K562 (cell line): ENCODE data around the gene LRRC70. TPM values are rescaled to one million over a fixed set of nuclear protein-coding genes. Genes with fewer than 3 reads are reported as not detected.

ENCODE experiments used
- ATAC-seq: fragments of 200-7000 bp; cut with Tn5 transposase; 3 replicates; pipeline ENCODE4 v1.9.1; 2020; ENCODE audit warnings: moderate library complexity
- BruUV-seq: library from RNA; stranded (reverse); fragments of 400-500 nt; replicated peaks from 2 replicates; lab custom pipeline; 2021; lab: Mats Ljungman, UMichigan
- CTCF ChIA-PET: fragments of 300-600 bp; formaldehyde crosslinking; extraction: SDS; loops from one replicate; lab custom pipeline; 2021; ENCODE audit warnings: low intra/inter-chr PET ratio; lab: Yijun Ruan, JAX
- POLR2A ChIA-PET: fragments of 300-600, 350-650 bp; sonication (Branson Sonifier 250); formaldehyde crosslinking; extraction: SDS; loops from one replicate; lab custom pipeline; 2021; ENCODE audit warnings: antibody characterized with exemption, inconsistent platforms; lab: Yijun Ruan, JAX
- DNase-seq, 4 experiments: peaks; one replicate each; pipeline versions ENCODE4 v3.0.0 to v3.0.0-alpha.2; 2011 to 2018; ENCODE audit warnings: low spot score in 3 of 4, mixed read lengths in 3 of 4; ENCODE audit errors: extremely low read depth in 1 of 4
- FAIRE-seq: peaks from 2 replicates; lab custom pipeline; 2011; peaks lifted over from hg19 to GRCh38; lab: Jason Lieb, UNC
- H2AFZ ChIP-seq: 2 replicates; pipeline ENCODE4 v1.6.0; 2011; ENCODE audit warnings: low read depth, low read length, control low read depth, inconsistent platforms
- H3K27ac ChIP-seq: fragments of 200-600 bp; 3 replicates; pipeline ENCODE4 v1.8.0; 2011; ENCODE audit warnings: low read depth, mild to moderate bottlenecking, control low read depth, inconsistent platforms, low read length, moderate library complexity, mixed read lengths; ENCODE audit errors: extremely low read depth
- H3K27me3 ChIP-seq, 2 experiments: fragments of 300-600 bp in 1 of 2; 2 replicates in 1 of 2; 3 replicates in 1 of 2; pipeline versions ENCODE4 v1.6.0 to v1.8.0; 2011; ENCODE audit warnings: inconsistent platforms in 2 of 2, low read length in 2 of 2, mild to moderate bottlenecking in 1 of 2, mixed read lengths in 1 of 2, moderate library complexity in 1 of 2; ENCODE audit not compliant: control insufficient read depth in 2 of 2, insufficient read depth in 2 of 2
- H3K36me3 ChIP-seq: fragments of 300-600 bp; 3 replicates; pipeline ENCODE4 v1.8.0; 2011; ENCODE audit warnings: mild to moderate bottlenecking, low read length, inconsistent platforms; ENCODE audit not compliant: control insufficient read depth, insufficient read depth
- H3K4me1 ChIP-seq, 2 experiments: fragments of 200-600 bp in 1 of 2; replicated peaks in 1 of 2; 2 replicates in 1 of 2; 3 replicates in 1 of 2; pipeline versions ENCODE4 v1.5.1 to v1.8.0; 2011; ENCODE audit warnings: inconsistent platforms in 2 of 2, low read length in 2 of 2, mild to moderate bottlenecking in 1 of 2, mixed read lengths in 1 of 2, moderate library complexity in 1 of 2; ENCODE audit not compliant: control insufficient read depth in 2 of 2, insufficient read depth in 2 of 2
- H3K4me2 ChIP-seq: 2 replicates; pipeline ENCODE4 v1.6.1; 2011; ENCODE audit warnings: low read length, control low read depth, inconsistent platforms, mixed read lengths; ENCODE audit not compliant: insufficient read depth
- H3K4me3 ChIP-seq: fragments of 200-600 bp; sonication (generic), shearing (Covaris generic); 2 replicates; pipeline ENCODE4 v1.5.1; 2016; ENCODE audit warnings: control low read depth, inconsistent platforms
- H3K79me2 ChIP-seq: fragments of 200-600 bp; 3 replicates; pipeline ENCODE4 v1.8.0; 2011; ENCODE audit warnings: low read length, inconsistent platforms; ENCODE audit not compliant: control insufficient read depth, insufficient read depth
- H3K9ac ChIP-seq, 2 experiments: 2 replicates each; pipeline versions ENCODE4 v1.6.0 to v1.6.1; 2011; ENCODE audit warnings: low read depth in 2 of 2, low read length in 2 of 2, control low read depth in 1 of 2, inconsistent platforms in 1 of 2, mild to moderate bottlenecking in 1 of 2, mixed read lengths in 1 of 2; ENCODE audit not compliant: insufficient read depth in 1 of 2
- H3K9me1 ChIP-seq: one replicate; pipeline ENCODE4 v1.6.0; 2011; ENCODE audit warnings: inconsistent platforms, mild to moderate bottlenecking, low read length, moderate library complexity; ENCODE audit not compliant: control insufficient read depth, insufficient read depth
- H3K9me3 ChIP-seq: replicated peaks from 2 replicates; pipeline ENCODE4 v1.5.1; 2011; ENCODE audit warnings: low read depth, low read length, inconsistent platforms; ENCODE audit not compliant: control insufficient read depth, insufficient read depth
- H4K20me1 ChIP-seq: replicated peaks from 2 replicates; pipeline ENCODE4 v1.6.1; 2011; ENCODE audit warnings: low read length, inconsistent platforms, mixed read lengths; ENCODE audit not compliant: control insufficient read depth, insufficient read depth
- ARID1B ChIP-seq: fragments of 450-650 bp; IDR thresholded peaks from 2 replicates; pipeline ENCODE4 v1.6.1; 2016; ENCODE audit warnings: antibody characterized with exemption, mild to moderate bottlenecking, inconsistent platforms
- BRF1 ChIP-seq: IDR thresholded peaks from 3 replicates; pipeline ENCODE4 v1.6.1; 2011; ENCODE audit warnings: borderline replicate concordance, mild to moderate bottlenecking; ENCODE audit not compliant: insufficient read length; ENCODE audit errors: extremely low read depth
- BRF2 ChIP-seq: IDR thresholded peaks from 3 replicates; pipeline ENCODE4 v1.6.1; 2011; ENCODE audit warnings: borderline replicate concordance, mild to moderate bottlenecking; ENCODE audit not compliant: insufficient read length, insufficient read depth
- CEBPB ChIP-seq: fragments of 450-650 bp; IDR thresholded peaks from 2 replicates; pipeline ENCODE4 v1.6.1; 2016; ENCODE audit warnings: missing genetic modification characterization, missing compliant biosample characterization
- GTF2E2 ChIP-seq: fragments of 200-800 bp; sonication (Bioruptor generic); IDR thresholded peaks from 2 replicates; pipeline ENCODE4 v1.6.1; 2016; ENCODE audit warnings: missing genetic modification characterization, missing compliant biosample characterization
- JUND ChIP-seq, 2 experiments: IDR thresholded peaks; 2 replicates in 1 of 2; 3 replicates in 1 of 2; pipeline ENCODE4 v1.6.1; 2011; ENCODE audit warnings: borderline replicate concordance in 2 of 2, low read depth in 2 of 2, low read length in 2 of 2, improper control_type of control experiment in 1 of 2, missing biosample characterization in 1 of 2, missing genetic modification characterization in 1 of 2, missing genetic modification reagents in 1 of 2
- KHSRP ChIP-seq: fragments of 450-650 bp; IDR thresholded peaks from 2 replicates; pipeline ENCODE4 v1.6.1; 2017
- MCM2 ChIP-seq: fragments of 450-650 bp; IDR thresholded peaks from 2 replicates; pipeline ENCODE4 v1.6.1; 2017; ENCODE audit warnings: low read depth, mild to moderate bottlenecking
- PATZ1 ChIP-seq: fragments of 250-450 bp; sonication (Bioruptor Pico); IDR thresholded peaks from 2 replicates; pipeline ENCODE4 v1.5.0; 2020; ENCODE audit warnings: mild to moderate bottlenecking, borderline replicate concordance
- PHF20 ChIP-seq: fragments of 450-650 bp; IDR thresholded peaks from 2 replicates; pipeline ENCODE4 v1.6.1; 2018; ENCODE audit not compliant: partially characterized antibody
- POLR2A ChIP-seq: fragments of 450-650 bp; conservative IDR thresholded peaks from 2 replicates; pipeline ENCODE4 v1.6.1; 2016
- PURB ChIP-seq: sonication (generic); formaldehyde crosslinking; IDR thresholded peaks from 2 replicates; pipeline ENCODE4 v1.9.0; 2021; ENCODE audit warnings: low read depth, mild to moderate bottlenecking, missing genetic modification reagents
- RNF2 ChIP-seq: sonication (generic); IDR thresholded peaks from 2 replicates; pipeline ENCODE4 v1.6.1; 2016
- SNAPC5 ChIP-seq: fragments of 250-450 bp; sonication (Bioruptor Pico); IDR thresholded peaks from 2 replicates; pipeline ENCODE4 v1.8.0; 2021; ENCODE audit warnings: moderate library complexity, mild to moderate bottlenecking, inconsistent platforms
- USF2 ChIP-seq: sonication (generic); formaldehyde crosslinking; IDR thresholded peaks from 2 replicates; pipeline ENCODE4 v1.5.0; 2020; ENCODE audit warnings: missing genetic modification reagents
- YBX1 ChIP-seq: fragments of 450-650 bp; IDR thresholded peaks from 2 replicates; pipeline ENCODE4 v1.7.1; 2016; ENCODE audit warnings: mild to moderate bottlenecking
- ZKSCAN1 ChIP-seq: fragments of 150-350 bp; IDR thresholded peaks from 2 replicates; pipeline ENCODE4 v1.6.1; 2016; ENCODE audit warnings: low read depth, low read length
- ZNF311 ChIP-seq: fragments of 250-450 bp; sonication (Bioruptor Pico); IDR thresholded peaks from 2 replicates; pipeline ENCODE4 v1.4.0; 2020; ENCODE audit warnings: mild to moderate bottlenecking, moderate library complexity
- ZNF655 ChIP-seq: fragments of 250-450 bp; sonication (Bioruptor Pico); IDR thresholded peaks from 2 replicates; pipeline ENCODE4 v1.5.0; 2021
- WGBS: fragments of 100-300 bp; shearing (Covaris generic); methylation state at CpG from one replicate; pipeline ENCODE4 v1.1.6; 2016; ENCODE audit warnings: low coverage, mixed read lengths; ENCODE audit not compliant: insufficient coverage; ENCODE audit errors: missing lambda C conversion rate; 5-methylcytosine and 5-hydroxymethylcytosine counted together
- in situ Hi-C: fragments of 300-500 bp; cut with MboI; formaldehyde crosslinking; loops from 4 replicates; pipeline ENCODE4 v1.15.0; 2018; ENCODE audit warnings: inconsistent platforms, mixed read lengths
- intact Hi-C: fragments of 100-400 bp; cut with micrococcal nuclease; formaldehyde crosslinking; loops from 2 replicates; pipeline ENCODE4 v1.14.2; 2022
- polyA plus RNA-seq, 8 experiments: library from polyadenylated mRNA; depleted of rRNA in 4 of 8; stranded (reverse) in 5 of 8; unstranded in 3 of 8; fragments of >200 nt; fragmentation: Nextera tagmentation in 2 of 8; fragmentation: Illumina TruSeq in 1 of 8; extraction: Ambion mirVana in 2 of 8; extraction: Trizol in 1 of 8; gene quantifications; 2 replicates each; pipeline versions ENCODE4 v1.2.1 to v1.2.3, GENCODE V29; 2011 to 2014; ENCODE audit warnings: inconsistent platforms in 1 of 8, missing spikeins in 1 of 8
- total RNA-seq, 7 experiments: library from RNA; depleted of rRNA in 6 of 7; stranded (reverse); fragments of >200 nt in 6 of 7; fragmentation: Illumina TruSeq in 2 of 7; extraction: Trizol in 2 of 7; gene quantifications; 2 replicates each; pipeline versions ENCODE4 v1.2.1 to v1.2.3, GENCODE V29; 2011 to 2021; ENCODE audit warnings: low replicate concordance in 1 of 7

LRRC70 gene
- total and polyA plus RNA-seq, 9 of the 15 experiments (the other 6 are each of a cell fraction or from before 2014, with no cell fraction given): 0.21 to 2.1 (median 0.73) TPM

- TF ChIP-seq ZNF655: no peak
- TF ChIP-seq RNF2: no peak
- TF ChIP-seq BRF2: no peak
- TF ChIP-seq PATZ1: no peak
- TF ChIP-seq ZKSCAN1: no peak
- TF ChIP-seq KHSRP: no peak
Measured at GRCh38 chr5:62627121-62627520, 48.5 kb downstream of the LRRC70 start (continued).

DNA sequence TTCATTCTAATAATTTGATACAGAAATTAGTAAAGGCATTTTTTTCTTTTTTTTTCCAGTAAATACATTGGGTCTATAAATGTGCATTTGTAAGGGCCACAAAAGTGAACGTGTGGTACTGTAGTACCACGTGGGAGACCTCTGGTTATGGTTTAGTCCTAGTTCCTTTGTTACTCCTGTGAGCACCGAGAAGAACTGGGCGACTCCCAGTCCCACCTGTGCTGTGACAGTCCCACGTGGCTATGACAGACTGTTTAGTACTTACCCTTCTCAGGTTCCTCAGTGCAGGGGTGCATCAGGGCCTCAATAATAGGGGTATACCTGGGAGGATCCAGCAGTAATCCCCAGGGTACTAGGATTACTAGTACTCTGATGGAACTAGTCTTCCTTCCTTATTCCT is 49.3 kb downstream of the LRRC70 start:
- BruUV-seq: no TSS peak
- 72% methylated on average over 5 of the region's 5 CpGs for WGBS
- no peaks in the 10 kb centered on the region for H3K9me1 ChIP-seq
- peaks cover 46% of the 10 kb centered on the region for H3K36me3 ChIP-seq
- H3K79me2 ChIP-seq: no peaks in the 10 kb centered on the region; the same call in 2 of the 3 replicates
- FAIRE-seq (no peak), DNase-seq (no peak), ATAC-seq (no peak)
- ChIA-PET POLR2A (no interaction called here), CTCF (no interaction called here)
- no peaks in the 10 kb centered on the region for H3K4me1 ChIP-seq
- intact Hi-C loops (no loop called here), in situ Hi-C loops (no loop called here)
- no peak overlapping the region for H3K9ac ChIP-seq
- H3K27me3 ChIP-seq: no peaks in the 10 kb centered on the region
- H3K27ac ChIP-seq: no peak overlapping the region
- H3K9me3 ChIP-seq: no peaks in the 10 kb centered on the region
- no peak overlapping the region for H2AFZ ChIP-seq
- H4K20me1 ChIP-seq: no peaks in the 10 kb centered on the region
- no peak overlapping the region for H3K4me2 ChIP-seq
- no peak overlapping the region for H3K4me3 ChIP-seq
- TF ChIP-seq ZNF311 (CRISPR knock-in tag): no peak
- no peak for TF ChIP-seq PHF20
- TF ChIP-seq GTF2E2: no peak
- no peak for TF ChIP-seq POLR2A
- no peak for TF ChIP-seq MCM2
- TF ChIP-seq JUND (IDR thresholded peaks at IDR 0.05; ENCODE audit: borderline replicate concordance, low read depth, low read length): no peak
- TF ChIP-seq JUND (tag; IDR thresholded peaks at IDR 0.05; ENCODE audit: borderline replicate concordance, low read depth, low read length): no peak
- no peak for TF ChIP-seq YBX1
- TF ChIP-seq BRF1: no peak
- TF ChIP-seq PURB (CRISPR knock-in tag): no peak
- no peak for TF ChIP-seq SNAPC5 (CRISPR knock-in tag)
- no peak for TF ChIP-seq ARID1B
- no peak for TF ChIP-seq CEBPB (tag)
- no peak for TF ChIP-seq USF2
